GM12864 (cell line): Measurements from ENCODE around the gene THSD4.
"Not testable (repeated sequence)": the region's sequence is repeated elsewhere in the genome, so short reads cannot be mapped to it uniquely, and the experiment has no call there.

Source experiments
- DNase-seq: peaks from one replicate; pipeline ENCODE4 v3.0.0-alpha.2; 2011; ENCODE audit warnings: low read depth
- H3K4me3 ChIP-seq: 2 replicates; pipeline ENCODE4 v1.5.1; 2011; ENCODE audit warnings: mild to moderate bottlenecking, low read depth, low read length, control low read depth
- CTCF ChIP-seq: IDR thresholded peaks from 2 replicates; pipeline ENCODE4 v1.5.1; 2011; ENCODE audit warnings: low read depth, mild to moderate bottlenecking, moderate library complexity, low read length, control low read depth, inconsistent platforms; ENCODE audit errors: missing control alignments

THSD4 gene

GRCh38 chr15:71314956-71315537, 199.8 kb downstream of the THSD4 start:
- DNase-seq, result no peak
- H3K4me3 ChIP-seq, result no peak overlapping the region
- no peak for TF ChIP-seq CTCF

- TF ChIP-seq CTCF, result no peak
- no peak overlapping the region for H3K4me3 ChIP-seq
- no peak for DNase-seq
Measured at GRCh38 chr15:71316911-71317310, 201.6 kb downstream of the THSD4 start.

- DNase-seq, H3K4me3 ChIP-seq: not testable (repeated sequence)
Measured at GRCh38 chr15:71319424-71319823, 204.2 kb downstream of the THSD4 start.

- TF ChIP-seq CTCF, result no peak
- no peak overlapping the region for H3K4me3 ChIP-seq
- DNase-seq, result no peak
Measured at GRCh38 chr15:71319935-71320334, 204.7 kb downstream of the THSD4 start.

- H3K4me3 ChIP-seq, result no peak overlapping the region
- DNase-seq, result no peak
- no peak for TF ChIP-seq CTCF
Measured at GRCh38 chr15:71323082-71323481, 207.8 kb downstream of the THSD4 start.

GRCh38 chr15:71323584-71323983, 208.3 kb downstream of the THSD4 start:
- no peak overlapping the region for H3K4me3 ChIP-seq
- no peak for DNase-seq
- TF ChIP-seq CTCF, result no peak

GRCh38 chr15:71325481-71325880, 210.2 kb downstream of the THSD4 start:
- TF ChIP-seq CTCF, result no peak
- no peak for DNase-seq
- no peak overlapping the region for H3K4me3 ChIP-seq
